ENCODE results near the gene ESYT3.
A peak's percentile ranks its signal among the peaks of the same experiment; 100 is the strongest.
"Not testable (repeated sequence)": the region's sequence is repeated elsewhere in the genome, so short reads cannot be mapped to it uniquely, and the experiment has no call there.

ESYT3 gene

GRCh38 chr3:138418601-138419206 lies 15.7 kb upstream of the ESYT3 start:
- in situ Hi-C loops (cut with HindIII; ENCODE audit: low pct_unique_long_range_greater_than_20kb, low sequenced_read_pairs), result no loop called here
- TF ChIP-seq JUND (IDR thresholded peaks at IDR 0.05; ENCODE audit: low read depth), result no peak
- DNase-seq (ENCODE audit: low read depth in 1 of 2, low spot score in 1 of 2), result no peak

- in situ Hi-C loops (cut with HindIII; ENCODE audit: low pct_unique_long_range_greater_than_20kb, low sequenced_read_pairs), result no loop called here
- DNase-seq (ENCODE audit: low read depth in 1 of 2, low spot score in 1 of 2), result no peak
- no peak for TF ChIP-seq JUND (IDR thresholded peaks at IDR 0.05; ENCODE audit: low read depth)
These were observed 11.1 kb upstream of the ESYT3 start for GRCh38 chr3:138423316-138423715.

- TF ChIP-seq JUND (IDR thresholded peaks at IDR 0.05; ENCODE audit: low read depth), result no peak
- no peak for DNase-seq (ENCODE audit: low read depth in 1 of 2, low spot score in 1 of 2)
- in situ Hi-C loops (cut with HindIII; ENCODE audit: low pct_unique_long_range_greater_than_20kb, low sequenced_read_pairs), result no loop called here
These were observed 10.1 kb upstream of the ESYT3 start for GRCh38 chr3:138424323-138424722.

GRCh38 chr3:138426211-138426610 lies 8.2 kb upstream of the ESYT3 start:
- in situ Hi-C loops (cut with HindIII; ENCODE audit: low pct_unique_long_range_greater_than_20kb, low sequenced_read_pairs), result no loop called here
- no peak for TF ChIP-seq JUND (IDR thresholded peaks at IDR 0.05; ENCODE audit: low read depth)
- DNase-seq (ENCODE audit: low read depth in 1 of 2, low spot score in 1 of 2), result peak in 1 of 2 experiments; percentile 63

- DNase-seq (ENCODE audit: low read depth in 1 of 2, low spot score in 1 of 2); in situ Hi-C loops (cut with HindIII; ENCODE audit: low pct_unique_long_range_greater_than_20kb, low sequenced_read_pairs): not testable (repeated sequence)
These were observed 7.7 kb upstream of the ESYT3 start for GRCh38 chr3:138426754-138427153.

GRCh38 chr3:138429665-138430064 lies 4.8 kb upstream of the ESYT3 start:
- no peak for TF ChIP-seq JUND (IDR thresholded peaks at IDR 0.05; ENCODE audit: low read depth)
- no peak for DNase-seq (ENCODE audit: low read depth in 1 of 2, low spot score in 1 of 2)
- in situ Hi-C loops (cut with HindIII; ENCODE audit: low pct_unique_long_range_greater_than_20kb, low sequenced_read_pairs), result no loop called here

- TF ChIP-seq JUND (IDR thresholded peaks at IDR 0.05; ENCODE audit: low read depth), result no peak
- DNase-seq (ENCODE audit: low read depth in 1 of 2, low spot score in 1 of 2), result no peak
- in situ Hi-C loops (cut with HindIII; ENCODE audit: low pct_unique_long_range_greater_than_20kb, low sequenced_read_pairs), result no loop called here
These were observed 1.7 kb upstream of the ESYT3 start for GRCh38 chr3:138432576-138433240.

- TF ChIP-seq JUND (IDR thresholded peaks at IDR 0.05; ENCODE audit: low read depth), result no peak
- DNase-seq (ENCODE audit: low read depth in 1 of 2, low spot score in 1 of 2), result no peak
- in situ Hi-C loops (cut with HindIII; ENCODE audit: low pct_unique_long_range_greater_than_20kb, low sequenced_read_pairs), result no loop called here
These were observed 532 bp upstream of the ESYT3 start for GRCh38 chr3:138433892-138434275.

- TF ChIP-seq JUND (IDR thresholded peaks at IDR 0.05; ENCODE audit: low read depth), result no peak
- in situ Hi-C loops (cut with HindIII; ENCODE audit: low pct_unique_long_range_greater_than_20kb, low sequenced_read_pairs), result no loop called here
- no peak for DNase-seq (ENCODE audit: low read depth in 1 of 2, low spot score in 1 of 2)
These were observed 708 bp downstream of the ESYT3 start for GRCh38 chr3:138434875-138435772.

GRCh38 chr3:138435840-138436239 lies 1.4 kb downstream of the ESYT3 start:
- in situ Hi-C loops (cut with HindIII; ENCODE audit: low pct_unique_long_range_greater_than_20kb, low sequenced_read_pairs), result no loop called here
- no peak for TF ChIP-seq JUND (IDR thresholded peaks at IDR 0.05; ENCODE audit: low read depth)
- no peak for DNase-seq (ENCODE audit: low read depth in 1 of 2, low spot score in 1 of 2)

- no peak for DNase-seq (ENCODE audit: low read depth in 1 of 2, low spot score in 1 of 2)
- in situ Hi-C loops (cut with HindIII; ENCODE audit: low pct_unique_long_range_greater_than_20kb, low sequenced_read_pairs), result no loop called here
- TF ChIP-seq JUND (IDR thresholded peaks at IDR 0.05; ENCODE audit: low read depth), result no peak
These were observed 2.9 kb downstream of the ESYT3 start for GRCh38 chr3:138437281-138437680.

- no peak for TF ChIP-seq JUND (IDR thresholded peaks at IDR 0.05; ENCODE audit: low read depth)
- in situ Hi-C loops (cut with HindIII; ENCODE audit: low pct_unique_long_range_greater_than_20kb, low sequenced_read_pairs), result no loop called here
- no peak for DNase-seq (ENCODE audit: low read depth in 1 of 2, low spot score in 1 of 2)
These were observed 4.5 kb downstream of the ESYT3 start for GRCh38 chr3:138438896-138439295.

GRCh38 chr3:138439646-138440045 lies 5.2 kb downstream of the ESYT3 start:
- TF ChIP-seq JUND (IDR thresholded peaks at IDR 0.05; ENCODE audit: low read depth), result no peak
- DNase-seq (ENCODE audit: low read depth in 1 of 2, low spot score in 1 of 2), result peak in 1 of 2 experiments; percentile 32
- in situ Hi-C loops (cut with HindIII; ENCODE audit: low pct_unique_long_range_greater_than_20kb, low sequenced_read_pairs), result no loop called here
